NCI-H82 treated with DMSO at 0.1 percent for 48 hours (cell line): ENCODE results near the gene MMP10.
"Not testable (repeated sequence)": the region's sequence is repeated elsewhere in the genome, so short reads cannot be mapped to it uniquely, and the experiment has no call there.

ENCODE experiments used
- DNase-seq: peaks from one replicate; lab custom pipeline; 2025; ENCODE audit not compliant: unreplicated experiment; lab: John Stamatoyannopoulos, UW

The MMP10 gene

GRCh38 chr11:102784380-102784779, 4.0 kb upstream of the MMP10 start:
- DNase-seq, result no peak

- no peak for DNase-seq
Observed at GRCh38 chr11:102783720-102784119, 3.3 kb upstream of the MMP10 start.

- no peak for DNase-seq
Observed at GRCh38 chr11:102783016-102783415, 2.6 kb upstream of the MMP10 start.

- DNase-seq, result no peak
Observed at GRCh38 chr11:102781676-102782075, 1.2 kb upstream of the MMP10 start.

GRCh38 chr11:102776454-102776853, 4.0 kb downstream of the MMP10 start:
- no peak for DNase-seq

GRCh38 chr11:102773386-102773785, 7.0 kb downstream of the MMP10 start:
- no peak for DNase-seq

- DNase-seq, result no peak
Observed at GRCh38 chr11:102771351-102771750, 9.1 kb downstream of the MMP10 start.

- no peak for DNase-seq
Observed at GRCh38 chr11:102770191-102770590, 10.2 kb downstream of the MMP10 start.

GRCh38 chr11:102767800-102768199, 12.6 kb downstream of the MMP10 start:
- no peak for DNase-seq

- no peak for DNase-seq
Observed at GRCh38 chr11:102763440-102763839, 17.0 kb downstream of the MMP10 start.

GRCh38 chr11:102762361-102762767, 18.1 kb downstream of the MMP10 start:
- DNase-seq, result no peak

GRCh38 chr11:102761646-102762238, 18.7 kb downstream of the MMP10 start:
- DNase-seq, result no peak

- DNase-seq, result no peak
Observed at GRCh38 chr11:102760344-102761035, 19.9 kb downstream of the MMP10 start.

GRCh38 chr11:102757823-102758549, 22.4 kb downstream of the MMP10 start:
- DNase-seq, result no peak

- DNase-seq, result no peak
Observed at GRCh38 chr11:102753267-102753666, 27.2 kb downstream of the MMP10 start.

- DNase-seq, result no peak
Observed at GRCh38 chr11:102751673-102752072, 28.8 kb downstream of the MMP10 start.

GRCh38 chr11:102749101-102749722, 31.2 kb downstream of the MMP10 start:
- DNase-seq, result no peak

GRCh38 chr11:102746746-102747578, 33.5 kb downstream of the MMP10 start:
- not testable (repeated sequence) for DNase-seq

- DNase-seq, result no peak
Observed at GRCh38 chr11:102734650-102735049, 45.8 kb downstream of the MMP10 start.

GRCh38 chr11:102733232-102733875, 47.1 kb downstream of the MMP10 start:
- peak; percentile 35 for DNase-seq
